OCI-LY7 (cell line): ENCODE measurements around the gene RAD51B. TPM values are rescaled to one million over a fixed set of nuclear protein-coding genes. Genes with fewer than 3 reads are reported as not detected.

Experiments
- BruUV-seq: library from RNA; stranded (reverse); fragments of 400-500 nt; replicated peaks from 2 replicates; lab custom pipeline; 2021; lab: Mats Ljungman, UMichigan
- CTCF ChIA-PET: fragments of 300-600 bp; sonication (Branson Sonifier 250); formaldehyde crosslinking; loops from one replicate; lab custom pipeline; 2022; ENCODE audit warnings: antibody characterized with exemption; ENCODE audit not compliant: unreplicated experiment; lab: Charles Lee
- POLR2A ChIA-PET: fragments of 300-600 bp; sonication (Branson Sonifier 250); formaldehyde crosslinking; loops from one replicate; lab custom pipeline; 2022; ENCODE audit warnings: antibody characterized with exemption; lab: Charles Lee
- DNase-seq: peaks from one replicate; pipeline ENCODE4 v3.0.0-alpha.2; 2015; ENCODE audit warnings: low spot score
- H2AFZ ChIP-seq: fragments of 200-600 bp; sonication (generic), shearing (Covaris generic); 2 replicates; pipeline ENCODE4 v1.6.1; 2014; ENCODE audit warnings: mild to moderate bottlenecking, antibody characterized with exemption, low read length, moderate library complexity
- H3K27ac ChIP-seq: fragments of 200-600 bp; sonication (generic); 2 replicates; pipeline ENCODE4 v1.5.1; 2014; ENCODE audit warnings: mixed run types, low read depth, mild to moderate bottlenecking, moderate library complexity, low read length, inconsistent platforms; ENCODE audit not compliant: poor library complexity, severe bottlenecking
- H3K36me3 ChIP-seq: fragments of 200-600 bp; sonication (generic); 2 replicates; pipeline ENCODE4 v1.6.1; 2014; ENCODE audit warnings: mild to moderate bottlenecking, antibody characterized with exemption, low read length, moderate library complexity, mixed read lengths; ENCODE audit not compliant: insufficient read depth
- H3K4me1 ChIP-seq: fragments of 200-600 bp; sonication (generic); 2 replicates; pipeline ENCODE4 v1.5.1; 2014; ENCODE audit warnings: mild to moderate bottlenecking, low read length; ENCODE audit not compliant: insufficient read depth, poor library complexity, severe bottlenecking
- H3K4me2 ChIP-seq: fragments of 200-600 bp; sonication (generic); 2 replicates; pipeline ENCODE4 v1.6.1; 2014; ENCODE audit warnings: mild to moderate bottlenecking, low read length
- H3K4me3 ChIP-seq: fragments of 200-600 bp; sonication (generic); 2 replicates; pipeline ENCODE4 v1.5.1; 2014; ENCODE audit warnings: mild to moderate bottlenecking, low read depth, low read length; ENCODE audit not compliant: poor library complexity, severe bottlenecking
- H3K79me2 ChIP-seq: fragments of 200-600 bp; sonication (generic); 2 replicates; pipeline ENCODE4 v1.6.1; 2016; ENCODE audit warnings: low read depth, mild to moderate bottlenecking, low read length, moderate library complexity, mixed read lengths; ENCODE audit not compliant: insufficient read depth
- H3K9me2 ChIP-seq: fragments of 200-600 bp; sonication (generic); 2 replicates; pipeline ENCODE4 v1.6.1; 2016; ENCODE audit warnings: mild to moderate bottlenecking, low read length, mixed read lengths; ENCODE audit not compliant: insufficient read depth
- H3K9me3 ChIP-seq: fragments of 200-600 bp; sonication (generic); 2 replicates; pipeline ENCODE4 v1.6.1; 2014; ENCODE audit warnings: mild to moderate bottlenecking, mixed run types, low read length, mixed read lengths
- H4K20me1 ChIP-seq: fragments of 200-600 bp; sonication (generic); 2 replicates; pipeline ENCODE4 v1.6.1; 2014; ENCODE audit warnings: mild to moderate bottlenecking, antibody characterized with exemption, low read length, moderate library complexity, mixed read lengths; ENCODE audit not compliant: insufficient read depth
- CTCF ChIP-seq: fragments of 200-600 bp; sonication (generic); conservative IDR thresholded peaks from 2 replicates; pipeline ENCODE4 v1.5.1; 2014; ENCODE audit warnings: mild to moderate bottlenecking, antibody characterized with exemption, low read length, moderate library complexity, mixed read lengths
- EZH2phosphoT487 ChIP-seq: fragments of 200-600 bp; sonication (generic); IDR thresholded peaks from 2 replicates; pipeline ENCODE4 v1.6.1; 2018; ENCODE audit warnings: low read depth, borderline replicate concordance, mild to moderate bottlenecking, mixed run types, antibody characterized with exemption, low read length, moderate library complexity, mixed read lengths
- intact Hi-C: fragments of 100-400 bp; cut with micrococcal nuclease; formaldehyde crosslinking; loops from one replicate; pipeline ENCODE4 v1.10.0; 2022; ENCODE audit not compliant: unreplicated experiment
- total RNA-seq, 2 experiments: library from RNA; depleted of rRNA in 1 of 2; stranded (reverse); fragments of >200 nt in 1 of 2; shearing (Covaris generic) in 1 of 2; gene quantifications; 2 replicates each; pipeline ENCODE4 v1.2.3, GENCODE V29; 2014 to 2022

Gene RAD51B
- total RNA-seq, 2 experiments from 2014 or later: 41.4 to 89.9 TPM

- Histone ChIP-seq H3K36me3 (no peaks in the 10 kb centered on the region), H3K27ac (no peak overlapping the region), H3K4me2 (no peak overlapping the region), H3K9me3 (no peaks in the 10 kb centered on the region; the same call in 1 of the 2 replicates), H4K20me1 (no peaks in the 10 kb centered on the region), H3K79me2 (no peaks in the 10 kb centered on the region), H3K9me2 (no peaks in the 10 kb centered on the region), H3K4me1 (no peaks in the 10 kb centered on the region), H2AFZ (no peak overlapping the region), H3K4me3 (no peak overlapping the region)
- ChIA-PET CTCF (no interaction called here), POLR2A (interaction anchor here (0.5 to 0.7 kb wide), 2 partner anchors 70 to 559 kb away, joined by 3 read pairs; no protein-coding TSS in a partner anchor)
- no peak for DNase-seq
- no peak for TF ChIP-seq EZH2phosphoT487
- no peak for TF ChIP-seq CTCF
- BruUV-seq: no TSS peak
- intact Hi-C loops: no loop called here
Observed at GRCh38 chr14:67926821-67927220, 107.2 kb downstream of the RAD51B start.

- Histone ChIP-seq H3K9me3 (no peaks in the 10 kb centered on the region; the same call in 1 of the 2 replicates), H3K4me2 (no peak overlapping the region), H3K4me3 (no peak overlapping the region), H3K79me2 (no peaks in the 10 kb centered on the region), H3K9me2 (no peaks in the 10 kb centered on the region), H4K20me1 (no peaks in the 10 kb centered on the region), H3K4me1 (no peaks in the 10 kb centered on the region), H3K36me3 (no peaks in the 10 kb centered on the region), H3K27ac (no peak overlapping the region), H2AFZ (no peak overlapping the region)
- intact Hi-C loops: no loop called here
- no TSS peak for BruUV-seq
- ChIA-PET POLR2A (interaction anchor here (0.5 kb wide), 1 partner anchor 70 kb away, joined by 3 read pairs; no protein-coding TSS in a partner anchor), CTCF (no interaction called here)
- no peak for DNase-seq
- no peak for TF ChIP-seq CTCF
- TF ChIP-seq EZH2phosphoT487: no peak
Observed at GRCh38 chr14:67927244-67927643, 107.7 kb downstream of the RAD51B start.

- BruUV-seq: no TSS peak
- ChIA-PET POLR2A (no interaction called here), CTCF (no interaction called here)
Observed at GRCh38 chr14:67928375-67928774, 108.8 kb downstream of the RAD51B start.

More at GRCh38 chr14:67928375-67928774, 108.8 kb downstream of the RAD51B start:
- Histone ChIP-seq H3K79me2 (no peaks in the 10 kb centered on the region), H3K36me3 (no peaks in the 10 kb centered on the region), H3K9me3 (no peaks in the 10 kb centered on the region; the same call in 1 of the 2 replicates), H3K4me3 (no peak overlapping the region), H3K4me1 (no peaks in the 10 kb centered on the region), H3K27ac (no peak overlapping the region), H3K9me2 (no peaks in the 10 kb centered on the region), H4K20me1 (no peaks in the 10 kb centered on the region), H2AFZ (no peak overlapping the region), H3K4me2 (no peak overlapping the region)
- TF ChIP-seq CTCF (no peak), EZH2phosphoT487 (no peak)
- DNase-seq: no peak
- intact Hi-C loops: no loop called here
